ENCODE results near the gene SMIM12. TPM values are rescaled to one million over a fixed set of nuclear protein-coding genes. Genes with fewer than 3 reads are reported as not detected.

Gene SMIM12
- total RNA-seq, 2 donors from 2014 or later: 50.8 to 52.8 TPM

Other genes starting within 250 kb of the SMIM12 start
- not detected for gene GJB5, start 104.7 kb downstream of the SMIM12 start, total RNA-seq
- not detected for gene GJB4, start 100.0 kb downstream of the SMIM12 start, total RNA-seq
- gene GJB3, start 78.5 kb downstream of the SMIM12 start, total RNA-seq: not detected
- under 1 TPM; 0.17 to 0.44 TPM for gene GJA4, start 66.8 kb downstream of the SMIM12 start, total RNA-seq
- gene DLGAP3, start 69.9 kb upstream of the SMIM12 start, total RNA-seq: 1 to 10 TPM; 1.4 to 1.8 TPM
- gene TMEM35B, start 125.6 kb upstream of the SMIM12 start, total RNA-seq: 10 to 100 TPM; 27.1 to 29.8 TPM
- gene ZMYM6, start 172.2 kb upstream of the SMIM12 start, total RNA-seq: 10 to 100 TPM; 35.7 to 36.8 TPM
- 1 to 10 TPM; 3.8 to 5.1 TPM for gene ZMYM1, start 219.6 kb upstream of the SMIM12 start, total RNA-seq

All from activated T-cell treated with anti-CD3 and anti-CD28 coated beads, Interleukin-2, amount 50 U/mL, for 72 hours (primary cell).